HG03108 (cell line): Measurements from ENCODE around the gene CCT7.
"Not testable (repeated sequence)": the region's sequence is repeated elsewhere in the genome, so short reads cannot be mapped to it uniquely, and the experiment has no call there.

Source experiments
- ATAC-seq: cut with Tn5 transposase; IDR thresholded peaks from one replicate; pipeline ENCODE4 v1.9.1; 2021; ENCODE audit warnings: moderate library complexity; ENCODE audit not compliant: unreplicated experiment

The CCT7 gene

GRCh38 chr2:73233932-73234832, at the start of gene CCT7:
CCT7 (plus strand) TSS chr2:73234308; CDS start chr2:73234379, 71 bp downstream.
- peak; percentile 53 for ATAC-seq

- ATAC-seq, result no peak
Measured at GRCh38 chr2:73185965-73186364, 48.1 kb upstream of the CCT7 start.

GRCh38 chr2:73187549-73187948, 46.6 kb upstream of the CCT7 start:
- no peak for ATAC-seq

- ATAC-seq, result no peak
Measured at GRCh38 chr2:73197579-73197978, 36.5 kb upstream of the CCT7 start.

GRCh38 chr2:73200281-73200680, 33.8 kb upstream of the CCT7 start:
- not testable (repeated sequence) for ATAC-seq

GRCh38 chr2:73202156-73203054, 31.7 kb upstream of the CCT7 start, which contains the start of gene NOTO:
NOTO (plus strand) TSS chr2:73202574; CDS start chr2:73202667, 93 bp downstream.
- ATAC-seq, result no peak

- no peak for ATAC-seq
Measured at GRCh38 chr2:73203055-73203681, 30.9 kb upstream of the CCT7 start.

GRCh38 chr2:73205611-73206010, 28.5 kb upstream of the CCT7 start:
- no peak for ATAC-seq

- ATAC-seq, result no peak
Measured at GRCh38 chr2:73208258-73208657, 25.9 kb upstream of the CCT7 start.

GRCh38 chr2:73210019-73210418, 24.1 kb upstream of the CCT7 start:
- no peak for ATAC-seq

- ATAC-seq, result no peak
Measured at GRCh38 chr2:73210696-73211095, 23.4 kb upstream of the CCT7 start.

GRCh38 chr2:73212098-73212447, 22.0 kb upstream of the CCT7 start:
- no peak for ATAC-seq

GRCh38 chr2:73212448-73213176, 21.5 kb upstream of the CCT7 start:
- ATAC-seq, result peak; percentile 65

- peak; percentile 90 for ATAC-seq
Measured at GRCh38 chr2:73214120-73215035, 19.7 kb upstream of the CCT7 start, which contains the start of gene SMYD5. SMYD5 (plus strand) TSS chr2:73214245; CDS start chr2:73214267, 22 bp downstream.

GRCh38 chr2:73215254-73215653, 18.9 kb upstream of the CCT7 start:
- no peak for ATAC-seq

GRCh38 chr2:73217160-73217559, 16.9 kb upstream of the CCT7 start:
- ATAC-seq, result no peak

- ATAC-seq, result no peak
Measured at GRCh38 chr2:73217826-73218225, 16.3 kb upstream of the CCT7 start.

- no peak for ATAC-seq
Measured at GRCh38 chr2:73218298-73218697, 15.8 kb upstream of the CCT7 start.

- no peak for ATAC-seq
Measured at GRCh38 chr2:73223821-73224220, 10.3 kb upstream of the CCT7 start.
